MM.1S (cell line): Measurements from ENCODE around the gene CLIP4.

Experiments used
- DNase-seq: peaks from one replicate; pipeline ENCODE4 v3.0.0-alpha.2; 2015
- H2AFZ ChIP-seq: fragments of 300-600 bp; sonication (generic); 2 replicates; pipeline ENCODE4 v1.6.0; 2016; ENCODE audit warnings: antibody characterized with exemption, low read length
- H3F3A ChIP-seq: fragments of 300-600 bp; sonication (generic); 2 replicates; pipeline ENCODE4 v1.6.1; 2016; ENCODE audit warnings: mild to moderate bottlenecking, antibody characterized with exemption, low read length, moderate library complexity, mixed read lengths; ENCODE audit not compliant: insufficient read depth
- H3K27ac ChIP-seq: fragments of 300-600 bp; sonication (generic); 2 replicates; pipeline ENCODE4 v1.5.1; 2016; ENCODE audit warnings: mild to moderate bottlenecking, low read length
- H3K27me3 ChIP-seq: fragments of 300-600 bp; sonication (generic); replicated peaks from 2 replicates; pipeline ENCODE4 v1.6.0; 2016; ENCODE audit warnings: low read length; ENCODE audit not compliant: insufficient read depth
- H3K36me3 ChIP-seq: fragments of 300-600 bp; sonication (generic); replicated peaks from 2 replicates; pipeline ENCODE4 v1.6.1; 2016; ENCODE audit warnings: mild to moderate bottlenecking, low read length, mixed read lengths; ENCODE audit not compliant: insufficient read depth
- H3K4me1 ChIP-seq: fragments of 300-600 bp; sonication (generic); 2 replicates; pipeline ENCODE4 v1.6.1; 2016; ENCODE audit warnings: low read length, mixed read lengths
- H3K4me2 ChIP-seq: fragments of 300-600 bp; sonication (generic); 2 replicates; pipeline ENCODE4 v1.6.0; 2016; ENCODE audit warnings: low read depth, low read length
- H3K4me3 ChIP-seq: fragments of 300-600 bp; sonication (generic); 2 replicates; pipeline ENCODE4 v1.5.1; 2016; ENCODE audit warnings: low read length, mixed read lengths
- H3K79me2 ChIP-seq: fragments of 300-600 bp; sonication (generic); 2 replicates; pipeline ENCODE4 v1.6.1; 2016; ENCODE audit warnings: mixed run types, low read length, mixed read lengths
- H3K9ac ChIP-seq: fragments of 300-600 bp; sonication (generic); 2 replicates; pipeline ENCODE4 v1.6.1; 2016; ENCODE audit warnings: low read length, mixed read lengths
- H3K9me2 ChIP-seq: fragments of 300-600 bp; sonication (generic); replicated peaks from 2 replicates; pipeline ENCODE4 v1.6.1; 2016; ENCODE audit warnings: mild to moderate bottlenecking, low read length, mixed read lengths; ENCODE audit not compliant: insufficient read depth
- H3K9me3 ChIP-seq: fragments of 300-600 bp; sonication (generic); replicated peaks from 2 replicates; pipeline ENCODE4 v1.6.1; 2016; ENCODE audit warnings: mild to moderate bottlenecking, low read length, mixed read lengths; ENCODE audit not compliant: insufficient read depth
- H4K20me1 ChIP-seq: fragments of 300-600 bp; sonication (generic); 2 replicates; pipeline ENCODE4 v1.6.1; 2016; ENCODE audit warnings: mild to moderate bottlenecking, low read length, moderate library complexity, mixed read lengths; ENCODE audit not compliant: insufficient read depth
- CTCF ChIP-seq: fragments of 300-600 bp; sonication (generic); IDR thresholded peaks from 2 replicates; pipeline ENCODE4 v1.5.1; 2016; ENCODE audit warnings: antibody characterized with exemption, low read length, mixed read lengths
- EZH2 ChIP-seq: fragments of 300-600 bp; sonication (generic); optimal IDR thresholded peaks from 2 replicates; pipeline ENCODE3; 2017; ENCODE audit warnings: low read depth, mild to moderate bottlenecking, antibody characterized with exemption, low read length, mixed read lengths
- EZH2phosphoT487 ChIP-seq: fragments of 300-600 bp; sonication (generic); IDR thresholded peaks from 2 replicates; pipeline ENCODE4 v1.6.1; 2018; ENCODE audit warnings: antibody characterized with exemption, low read length

Gene CLIP4

DNA sequence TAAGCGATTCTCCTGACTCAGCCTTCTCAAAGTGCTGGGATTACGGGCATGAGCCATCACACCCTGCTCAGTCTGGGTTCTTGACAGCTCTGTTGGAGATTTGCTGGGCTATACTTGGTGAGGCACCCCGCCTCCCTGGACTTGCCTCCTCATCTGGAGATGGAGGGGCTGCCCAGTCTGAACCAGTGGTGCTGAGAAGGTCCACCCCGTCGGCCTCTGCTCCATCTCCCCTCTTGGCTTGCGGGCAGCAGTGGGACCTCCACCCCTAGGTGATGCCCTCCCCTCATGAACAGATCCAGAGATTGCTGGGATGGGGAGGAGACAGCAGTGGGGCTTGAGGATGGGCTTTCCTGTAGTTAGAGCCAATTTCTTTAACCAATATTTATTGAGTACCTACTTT lies 120.9 kb downstream of the CLIP4 start:
- Histone ChIP-seq H2AFZ (no peak overlapping the region), H3K27me3 (no peaks in the 10 kb centered on the region), H3K36me3 (no peaks in the 10 kb centered on the region), H3K9me2 (no peaks in the 10 kb centered on the region), H3K79me2 (no peaks in the 10 kb centered on the region), H3K27ac (no peak overlapping the region), H3F3A (no peaks in the 10 kb centered on the region), H3K4me2 (no peak overlapping the region), H4K20me1 (no peaks in the 10 kb centered on the region), H3K4me3 (no peak overlapping the region), H3K4me1 (no peaks in the 10 kb centered on the region), H3K9ac (no peak overlapping the region), H3K9me3 (no peaks in the 10 kb centered on the region)
- no peak for DNase-seq
- TF ChIP-seq EZH2 (no peak), CTCF (no peak)

DNA sequence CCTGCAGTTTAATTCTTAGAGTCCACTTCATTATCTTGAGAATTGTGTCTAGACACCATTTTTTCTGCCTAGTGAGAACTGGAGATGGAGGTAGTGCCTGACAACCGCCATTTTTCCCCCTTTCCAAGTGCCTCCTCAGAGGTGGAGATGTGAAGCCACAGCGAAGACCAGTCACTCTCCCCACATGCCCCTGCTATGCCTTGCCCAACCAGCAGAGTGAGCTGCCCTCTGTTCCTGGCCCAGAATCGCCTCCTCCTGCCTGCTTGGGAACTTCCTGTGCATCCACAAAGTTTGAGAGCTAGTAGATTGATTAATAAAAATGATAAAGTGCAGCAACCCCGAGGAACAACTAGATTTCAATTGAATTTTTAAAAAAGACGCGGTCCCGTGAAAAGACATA lies 123.3 kb downstream of the CLIP4 start:
- no peaks in the 10 kb centered on the region for H3F3A ChIP-seq
- no peaks in the 10 kb centered on the region for H3K9me2 ChIP-seq
- H2AFZ ChIP-seq: no peak overlapping the region
- H3K9me3 ChIP-seq: no peaks in the 10 kb centered on the region
- no peak overlapping the region for H3K9ac ChIP-seq
- H3K79me2 ChIP-seq: no peaks in the 10 kb centered on the region
- no peaks in the 10 kb centered on the region for H4K20me1 ChIP-seq
- H3K27me3 ChIP-seq: no peaks in the 10 kb centered on the region
- no peak for DNase-seq
- H3K4me2 ChIP-seq: no peak overlapping the region
- no peak overlapping the region for H3K4me3 ChIP-seq
- no peaks in the 10 kb centered on the region for H3K36me3 ChIP-seq
- H3K27ac ChIP-seq: no peak overlapping the region
- TF ChIP-seq EZH2: no peak
- TF ChIP-seq EZH2phosphoT487: no peak
- peak; percentile 42 for TF ChIP-seq CTCF
- no peaks in the 10 kb centered on the region for H3K4me1 ChIP-seq
